Measurements from ENCODE around the gene EPB41L4A. TPM values are rescaled to one million over a fixed set of nuclear protein-coding genes. Genes with fewer than 3 reads are reported as not detected.

Gene EPB41L4A
- total RNA-seq, 2 donors from 2014 or later: 7.0 to 16.2 TPM

DNA sequence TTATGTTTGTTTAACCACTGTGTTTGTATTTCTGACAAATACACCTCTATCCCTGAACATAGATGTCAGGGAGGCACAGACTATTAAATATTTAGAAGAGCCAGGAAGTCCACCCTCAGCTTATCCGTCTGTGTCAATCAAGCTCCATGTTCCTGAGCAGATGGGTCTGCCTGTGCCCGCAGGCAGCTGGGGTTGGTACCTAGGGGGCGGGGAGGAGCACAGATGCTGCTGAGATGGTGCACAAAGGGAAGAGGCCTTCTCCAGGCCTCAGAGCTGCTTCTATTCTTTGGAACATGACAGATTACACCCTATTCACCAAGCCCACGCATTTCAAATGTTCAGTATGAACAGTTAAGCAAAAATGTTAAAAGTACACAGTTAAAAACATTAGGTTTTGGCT is 142.1 kb downstream of the EPB41L4A start:
- no peaks in the 10 kb centered on the region for H3K27me3 ChIP-seq
- no peaks in the 10 kb centered on the region for H3K4me1 ChIP-seq
- H3K36me3 ChIP-seq (replicated peaks in 1 of 2; ENCODE audit: insufficient read depth in 1 of 2, low read depth in 2 of 2): no peaks in the 10 kb centered on the region
- H3K27ac ChIP-seq: no peak overlapping the region
- ATAC-seq (no peak), DNase-seq (no peak)
- WGBS, 2 donors: 58 to 74% methylated on average over 4 of the region's 4 CpGs
- intact Hi-C loops (cut with DNase I): no loop called here
- H3K9me3 ChIP-seq: no peaks in the 10 kb centered on the region
- H3K4me3 ChIP-seq: no peak overlapping the region
- no peak for TF ChIP-seq POLR2A (IDR thresholded peaks at IDR 0.05)
- TF ChIP-seq, protein P1, sequence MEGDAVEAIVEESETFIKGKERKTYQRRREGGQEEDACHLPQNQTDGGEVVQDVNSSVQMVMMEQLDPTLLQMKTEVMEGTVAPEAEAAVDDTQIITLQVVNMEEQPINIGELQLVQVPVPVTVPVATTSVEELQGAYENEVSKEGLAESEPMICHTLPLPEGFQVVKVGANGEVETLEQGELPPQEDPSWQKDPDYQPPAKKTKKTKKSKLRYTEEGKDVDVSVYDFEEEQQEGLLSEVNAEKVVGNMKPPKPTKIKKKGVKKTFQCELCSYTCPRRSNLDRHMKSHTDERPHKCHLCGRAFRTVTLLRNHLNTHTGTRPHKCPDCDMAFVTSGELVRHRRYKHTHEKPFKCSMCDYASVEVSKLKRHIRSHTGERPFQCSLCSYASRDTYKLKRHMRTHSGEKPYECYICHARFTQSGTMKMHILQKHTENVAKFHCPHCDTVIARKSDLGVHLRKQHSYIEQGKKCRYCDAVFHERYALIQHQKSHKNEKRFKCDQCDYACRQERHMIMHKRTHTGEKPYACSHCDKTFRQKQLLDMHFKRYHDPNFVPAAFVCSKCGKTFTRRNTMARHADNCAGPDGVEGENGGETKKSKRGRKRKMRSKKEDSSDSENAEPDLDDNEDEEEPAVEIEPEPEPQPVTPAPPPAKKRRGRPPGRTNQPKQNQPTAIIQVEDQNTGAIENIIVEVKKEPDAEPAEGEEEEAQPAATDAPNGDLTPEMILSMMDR (IDR thresholded peaks at IDR 0.05): no peak

DNA sequence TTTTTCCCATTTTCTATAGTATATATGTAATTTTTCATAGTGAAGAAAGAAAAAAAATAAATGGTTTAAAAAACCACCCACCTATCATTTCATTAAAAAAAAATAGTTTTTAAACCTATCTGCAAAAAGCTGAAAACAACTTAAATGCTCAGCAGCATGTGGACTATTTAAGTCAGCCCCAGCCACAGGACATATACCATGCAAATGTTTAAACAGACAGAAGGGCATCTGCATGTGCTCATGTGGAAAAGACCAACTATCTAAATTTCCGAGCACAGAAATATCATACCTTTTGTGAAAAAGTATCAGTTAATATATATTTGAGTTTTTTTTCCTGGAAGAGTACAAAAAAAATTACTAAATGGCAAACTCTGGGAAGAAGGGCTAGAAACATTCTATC is 143.4 kb downstream of the EPB41L4A start:
- DNase-seq (no peak), ATAC-seq (no peak)
- H3K27me3 ChIP-seq: no peaks in the 10 kb centered on the region
- no peaks in the 10 kb centered on the region for H3K36me3 ChIP-seq (replicated peaks in 1 of 2; ENCODE audit: insufficient read depth in 1 of 2, low read depth in 2 of 2)
- intact Hi-C loops (cut with DNase I): no loop called here
- H3K4me3 ChIP-seq: no peak overlapping the region
- no peak overlapping the region for H3K27ac ChIP-seq
- TF ChIP-seq, protein P1 (IDR thresholded peaks at IDR 0.05): no peak
- no peak for TF ChIP-seq POLR2A (IDR thresholded peaks at IDR 0.05)
- H3K9me3 ChIP-seq: no peaks in the 10 kb centered on the region
- 75 to 79% methylated on average over 1 of the region's 1 CpG for WGBS, 2 donors
- no peaks in the 10 kb centered on the region for H3K4me1 ChIP-seq

DNA sequence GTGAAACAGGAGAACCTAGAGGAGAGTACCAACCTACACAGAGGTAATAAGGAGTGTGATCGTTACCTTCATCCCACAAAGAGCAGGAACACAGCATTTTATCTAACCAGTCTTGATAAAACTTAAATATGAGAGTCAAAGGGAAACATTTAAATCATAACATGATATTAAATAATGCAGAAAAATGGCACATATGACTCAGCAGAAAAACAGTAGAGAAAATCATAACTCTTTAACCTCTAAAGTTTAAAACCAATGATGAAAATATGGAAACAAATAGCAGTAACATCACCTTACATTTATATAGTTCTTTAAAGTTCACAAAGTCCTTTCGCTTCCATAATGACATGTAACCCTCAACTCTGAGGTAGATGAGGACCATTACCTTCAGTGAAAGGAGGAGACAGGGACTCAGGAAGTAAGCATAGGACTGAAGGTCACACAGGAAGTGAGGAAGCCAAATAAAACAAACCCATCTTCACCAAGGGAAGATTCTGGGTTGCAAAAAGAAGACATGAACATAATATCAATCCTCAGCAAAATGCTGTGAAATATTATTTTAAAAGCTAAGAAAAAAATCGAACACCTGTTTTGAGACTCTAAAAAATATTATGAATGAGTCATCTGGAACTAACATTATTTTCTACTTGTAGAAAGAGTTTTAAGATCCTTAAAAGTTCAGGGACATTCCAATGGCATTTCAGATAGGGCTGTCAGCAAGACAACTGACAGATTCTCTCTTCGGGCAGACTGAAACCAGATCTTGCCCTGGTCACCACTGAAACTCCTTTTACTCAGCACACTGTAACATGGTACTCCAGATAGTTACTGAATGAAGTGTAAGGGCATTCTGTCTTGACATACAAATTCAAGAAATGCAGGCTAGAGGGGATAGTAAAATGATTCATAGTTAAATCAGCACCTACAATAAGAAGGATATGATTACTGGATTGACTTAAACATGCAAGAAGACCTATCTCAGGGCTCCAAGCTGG is 148.5 kb downstream of the EPB41L4A start:
- ATAC-seq (no peak), DNase-seq (no peak)
- intact Hi-C loops (cut with DNase I): no loop called here

DNA sequence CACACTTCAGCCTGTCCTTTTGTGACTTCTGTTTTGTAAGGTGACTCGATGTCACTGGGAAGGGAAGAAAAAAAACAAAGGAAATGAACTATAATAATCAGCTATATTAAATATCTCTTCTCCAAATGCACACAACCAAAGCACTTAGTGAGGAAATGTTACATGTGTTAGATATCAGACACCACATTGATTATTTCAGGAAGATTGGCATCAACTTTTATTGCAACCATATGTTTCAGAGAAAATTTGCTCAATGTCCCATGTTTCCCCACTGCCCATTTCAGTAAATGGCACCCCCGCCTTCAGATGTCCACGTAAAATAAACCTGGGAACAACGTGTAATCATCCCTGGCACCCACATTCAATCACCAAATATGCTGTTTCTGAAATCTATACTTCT is 151.8 kb downstream of the EPB41L4A start:
- DNase-seq (no peak), ATAC-seq (no peak)
- Histone ChIP-seq H3K4me3 (no peak overlapping the region), H3K36me3 (replicated peaks in 1 of 2; ENCODE audit: insufficient read depth in 1 of 2, low read depth in 2 of 2) (no peaks in the 10 kb centered on the region), H3K4me1 (no peaks in the 10 kb centered on the region), H3K27me3 (no peaks in the 10 kb centered on the region), H3K27ac (no peak overlapping the region), H3K9me3 (no peaks in the 10 kb centered on the region)
- 73 to 74% methylated on average over 4 of the region's 4 CpGs for WGBS, 2 donors
- TF ChIP-seq POLR2A (IDR thresholded peaks at IDR 0.05): no peak
- TF ChIP-seq, protein P1 (IDR thresholded peaks at IDR 0.05): no peak
- intact Hi-C loops (cut with DNase I): no loop called here

More for the DNA sequence above, 148.5 kb downstream of the EPB41L4A start:
- Histone ChIP-seq H3K27ac (no peak overlapping the region), H3K9me3 (no peaks in the 10 kb centered on the region), H3K4me1 (no peaks in the 10 kb centered on the region), H3K4me3 (no peak overlapping the region), H3K36me3 (replicated peaks in 1 of 2; ENCODE audit: insufficient read depth in 1 of 2, low read depth in 2 of 2) (no peaks in the 10 kb centered on the region), H3K27me3 (no peaks in the 10 kb centered on the region)
- 68 to 74% methylated on average over 4 of the region's 4 CpGs for WGBS, 2 donors
- TF ChIP-seq, protein P1 (IDR thresholded peaks at IDR 0.05): no peak
- no peak for TF ChIP-seq POLR2A (IDR thresholded peaks at IDR 0.05)

Measured in body of pancreas (tissue), 4 donors.